ENCODE measurements around the gene CHAF1A.

DNA sequence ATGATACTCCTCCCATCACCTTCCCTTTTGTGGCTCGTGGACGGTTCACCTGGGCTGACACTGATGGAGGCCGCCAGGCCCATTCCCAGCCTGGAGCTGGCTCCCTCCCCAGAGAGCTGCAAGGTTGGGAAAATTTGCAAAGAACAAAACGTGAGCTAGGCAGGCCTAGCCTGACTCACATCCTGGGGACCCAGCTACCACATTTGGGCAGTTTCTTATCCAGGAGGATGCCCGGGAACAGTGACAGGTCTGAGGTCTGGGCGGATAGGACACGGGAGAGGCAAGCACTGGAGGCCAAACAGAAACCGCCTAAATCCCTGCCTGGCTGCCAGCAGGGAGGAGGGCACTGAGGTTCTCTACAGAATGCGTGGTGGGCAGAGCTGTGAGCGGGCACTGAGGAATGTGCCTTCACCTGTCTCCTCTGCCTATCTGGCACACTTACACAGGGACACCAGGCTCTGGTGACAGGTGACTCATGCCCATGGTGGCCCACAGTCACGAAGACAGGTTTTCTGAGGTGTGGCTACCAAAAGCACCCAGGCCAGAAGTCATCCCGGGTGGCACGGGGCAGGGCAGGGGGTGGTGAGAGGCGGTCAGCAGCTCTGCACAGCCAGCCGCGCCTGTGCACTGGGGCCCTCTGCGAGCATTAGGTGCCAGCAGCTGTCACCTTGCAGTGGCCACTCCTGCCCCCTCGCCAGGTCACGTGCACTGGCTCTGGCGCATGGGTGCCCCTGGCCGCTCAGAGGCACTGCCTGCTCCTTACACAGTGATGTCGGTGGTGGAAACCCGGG is 25.3 kb upstream of the CHAF1A start:
- TF ChIP-seq, protein P1, sequence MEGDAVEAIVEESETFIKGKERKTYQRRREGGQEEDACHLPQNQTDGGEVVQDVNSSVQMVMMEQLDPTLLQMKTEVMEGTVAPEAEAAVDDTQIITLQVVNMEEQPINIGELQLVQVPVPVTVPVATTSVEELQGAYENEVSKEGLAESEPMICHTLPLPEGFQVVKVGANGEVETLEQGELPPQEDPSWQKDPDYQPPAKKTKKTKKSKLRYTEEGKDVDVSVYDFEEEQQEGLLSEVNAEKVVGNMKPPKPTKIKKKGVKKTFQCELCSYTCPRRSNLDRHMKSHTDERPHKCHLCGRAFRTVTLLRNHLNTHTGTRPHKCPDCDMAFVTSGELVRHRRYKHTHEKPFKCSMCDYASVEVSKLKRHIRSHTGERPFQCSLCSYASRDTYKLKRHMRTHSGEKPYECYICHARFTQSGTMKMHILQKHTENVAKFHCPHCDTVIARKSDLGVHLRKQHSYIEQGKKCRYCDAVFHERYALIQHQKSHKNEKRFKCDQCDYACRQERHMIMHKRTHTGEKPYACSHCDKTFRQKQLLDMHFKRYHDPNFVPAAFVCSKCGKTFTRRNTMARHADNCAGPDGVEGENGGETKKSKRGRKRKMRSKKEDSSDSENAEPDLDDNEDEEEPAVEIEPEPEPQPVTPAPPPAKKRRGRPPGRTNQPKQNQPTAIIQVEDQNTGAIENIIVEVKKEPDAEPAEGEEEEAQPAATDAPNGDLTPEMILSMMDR (IDR thresholded peaks at IDR 0.05) = no peak
- TF ChIP-seq ZFX (IDR thresholded peaks at IDR 0.05; ENCODE audit: borderline replicate concordance) = no peak

Data from 22Rv1 (cell line).